Spleen (tissue), 7 donors: ENCODE data around the gene YARS1.

ENCODE experiments used
- CTCF ChIP-seq, 11 experiments: fragments of 200-600 bp in 7 of 11; fragments of 450-650 bp in 4 of 11; sonication (generic) in 4 of 11; IDR thresholded peaks in 8 of 11; conservative IDR thresholded peaks in 3 of 11; 1 replicate in 7 of 11; 2 replicates in 4 of 11; pipeline versions ENCODE4 v1.4.0 to v1.8.0; 2016 to 2021; ENCODE audit warnings: antibody characterized with exemption in 11 of 11, inconsistent platforms in 4 of 11, mild to moderate bottlenecking in 1 of 11
- POLR2A ChIP-seq, 3 donors: fragments of 450-650 bp; IDR thresholded peaks; one replicate each; pipeline ENCODE4 v1.5.1; 2017; ENCODE audit warnings: antibody characterized with exemption in 3 of 3, mild to moderate bottlenecking in 1 of 3
- POLR2AphosphoS5 ChIP-seq, 3 donors: sonication (generic); formaldehyde crosslinking; IDR thresholded peaks; one replicate each; pipeline ENCODE4 v1.5.1; 2017; ENCODE audit warnings: antibody characterized with exemption in 3 of 3
- donor health status: DM: no; HTN: no; CAD: no; lungs with moderate emphysema.
- donor health status: DM: no; HTN: no; CAD: no.
- donor health status: DM: no; HTN: no; CAD: no.

- TF ChIP-seq POLR2AphosphoS5 (IDR thresholded peaks at IDR 0.05) (no peak), CTCF (IDR thresholded peaks at IDR 0.05 in 8 of 11, conservative IDR thresholded peaks at IDR 0.05 in 3 of 11) (no peak), POLR2A (IDR thresholded peaks at IDR 0.05) (no peak)
These were observed 33.3 kb downstream of the YARS1 start for GRCh38 chr1:32783851-32784250.
